Spleen (tissue), 11 donors: ENCODE data around the gene FBXW4. TPM values are rescaled to one million over a fixed set of nuclear protein-coding genes. Genes with fewer than 3 reads are reported as not detected.

ENCODE experiments used
- DNase-seq: peaks from one replicate; pipeline ENCODE4 v3.0.0-alpha.2; 2020
- H3K27ac ChIP-seq, 8 donors: fragments of 200-600 bp; sonication (generic) in 7 of 8; 1 replicate in 4 of 8; 2 replicates in 4 of 8; pipeline versions ENCODE4 v1.5.0 to v1.8.0; 2016 to 2021; ENCODE audit warnings: inconsistent platforms in 4 of 8, mild to moderate bottlenecking in 4 of 8, moderate library complexity in 1 of 8
- H3K27me3 ChIP-seq, 7 donors: fragments of 200-600 bp; sonication (generic) in 6 of 7; replicated peaks in 1 of 7; 1 replicate in 4 of 7; 2 replicates in 3 of 7; pipeline versions ENCODE4 v1.5.0 to v1.8.0; 2016 to 2021; ENCODE audit warnings: inconsistent platforms in 3 of 7, mild to moderate bottlenecking in 1 of 7
- H3K36me3 ChIP-seq, 6 donors: fragments of 200-600 bp; sonication (generic) in 5 of 6; 1 replicate in 4 of 6; 2 replicates in 2 of 6; pipeline versions ENCODE4 v1.5.0 to v1.8.0; 2016 to 2021; ENCODE audit warnings: inconsistent platforms in 2 of 6
- H3K4me1 ChIP-seq, 6 donors: fragments of 200-600 bp; sonication (generic) in 5 of 6; 1 replicate in 3 of 6; 2 replicates in 3 of 6; pipeline versions ENCODE4 v1.5.0 to v1.8.0; 2016 to 2021; ENCODE audit warnings: inconsistent platforms in 3 of 6
- H3K4me3 ChIP-seq, 8 donors: fragments of 200-600 bp; sonication (generic) in 7 of 8; 1 replicate in 4 of 8; 2 replicates in 4 of 8; pipeline versions ENCODE4 v1.5.0 to v1.8.0; 2016 to 2021; ENCODE audit warnings: inconsistent platforms in 4 of 8, mild to moderate bottlenecking in 4 of 8, moderate library complexity in 2 of 8
- H3K9me3 ChIP-seq, 8 donors: fragments of 200-600 bp; sonication (generic) in 7 of 8; 1 replicate in 4 of 8; 2 replicates in 4 of 8; pipeline versions ENCODE4 v1.5.0 to v1.8.0; 2016 to 2021; ENCODE audit warnings: inconsistent platforms in 4 of 8
- CTCF ChIP-seq, 11 experiments: fragments of 200-600 bp in 7 of 11; fragments of 450-650 bp in 4 of 11; sonication (generic) in 4 of 11; IDR thresholded peaks in 8 of 11; conservative IDR thresholded peaks in 3 of 11; 1 replicate in 7 of 11; 2 replicates in 4 of 11; pipeline versions ENCODE4 v1.4.0 to v1.8.0; 2016 to 2021; ENCODE audit warnings: antibody characterized with exemption in 11 of 11, inconsistent platforms in 4 of 11, mild to moderate bottlenecking in 1 of 11
- POLR2A ChIP-seq, 3 donors: fragments of 450-650 bp; IDR thresholded peaks; one replicate each; pipeline ENCODE4 v1.5.1; 2017; ENCODE audit warnings: antibody characterized with exemption in 3 of 3, mild to moderate bottlenecking in 1 of 3
- POLR2AphosphoS5 ChIP-seq, 3 donors: sonication (generic); formaldehyde crosslinking; IDR thresholded peaks; one replicate each; pipeline ENCODE4 v1.5.1; 2017; ENCODE audit warnings: antibody characterized with exemption in 3 of 3
- WGBS, 5 donors: extraction: QIAGEN DNeasy Blood & Tissue Kit in 3 of 5; methylation state at CpG; one replicate each; pipeline versions ENCODE4 v1.1.5 to v1.1.7; 2013 to 2018; 5-methylcytosine and 5-hydroxymethylcytosine counted together
- intact Hi-C: fragments of 100-400 bp; cut with DNase I; formaldehyde crosslinking; loops from one replicate; pipeline ENCODE4 v1.15.0; 2023; ENCODE audit warnings: low total_unique reads
- polyA plus RNA-seq, 3 donors: library from polyadenylated mRNA; stranded (reverse); fragments of 200-250 nt; gene quantifications; one replicate each; pipeline ENCODE4 v1.2.1, GENCODE V29; 2013
- total RNA-seq, 7 donors: library from RNA; depleted of rRNA in 3 of 7; stranded (reverse); fragments of >200 nt in 3 of 7; fragmentation: NEBNext Ultra II Directional in 4 of 7; extraction: Animal tissue kit (Norgen Biotek cat#: 25700) in 4 of 7; gene quantifications; one replicate each; pipeline versions ENCODE4 v1.1.0 to v1.2.1, GENCODE V29; 2016 to 2021
- donor health status: healthy with polysubstance abuse.
- donor health status: DM: no; HTN: no; CAD: no; lungs with moderate emphysema.
- donor health status: DM: no; HTN: no; CAD: no.
- donor health status: Bipolar disorder and iron deficiency.
- donor health status: healthy.
- donor health status: DM: no; HTN: no; CAD: no.
- donor health status: DM: yes; HTN: yes; CAD: no.

The FBXW4 gene
- total and polyA plus RNA-seq, 10 donors: 24.1 to 78.1 (median 54.8) TPM

DNA sequence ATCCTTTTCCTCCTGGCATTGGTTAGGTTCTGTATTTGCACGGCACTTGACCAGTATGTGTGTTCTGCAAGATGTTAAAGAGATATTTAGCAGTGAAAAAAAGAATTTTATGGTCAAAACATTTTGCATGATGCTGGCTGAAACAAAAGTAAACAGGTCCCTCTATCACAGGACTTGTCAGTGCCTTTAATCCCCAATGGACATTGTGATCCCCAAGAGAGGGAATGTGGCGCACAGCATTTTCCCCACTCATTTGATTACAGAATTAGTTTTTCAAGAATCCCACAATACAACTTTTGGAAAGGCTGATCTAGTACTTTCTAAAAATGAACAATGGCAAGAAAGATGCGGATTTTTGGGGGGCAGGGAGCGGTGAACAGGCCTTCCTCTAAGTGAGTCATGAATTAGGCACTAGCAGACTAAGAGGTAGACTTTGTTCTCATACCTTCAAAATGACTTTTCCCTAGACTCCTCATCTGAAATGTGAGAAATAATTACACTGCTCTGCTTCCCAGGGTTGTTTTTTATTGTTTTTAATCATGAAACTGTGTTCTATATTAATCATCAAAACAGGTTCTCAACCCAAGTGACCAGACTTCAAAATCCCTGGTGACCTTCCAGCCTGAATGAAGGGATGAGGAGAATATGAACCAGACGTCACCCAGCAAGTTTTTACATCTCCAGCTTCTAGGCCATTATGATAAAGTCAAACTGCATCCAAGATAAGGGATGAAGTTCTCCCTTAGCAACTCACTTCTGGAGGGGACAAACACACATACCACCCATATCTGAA lies 8.6 kb downstream of the FBXW4 start:
- Histone ChIP-seq H3K4me1 (peaks cover 23 to 94% (median 48%) of the 10 kb centered on the region in 6 donors), H3K4me3 (no peak overlapping the region), H3K36me3 (peaks cover 0 to 25% (median 0%) of the 10 kb centered on the region in 6 donors), H3K9me3 (no peaks in the 10 kb centered on the region), H3K27me3 (no peaks in the 10 kb centered on the region), H3K27ac (no peak overlapping the region)
- DNase-seq: no peak
- 82 to 92% (median 90%) methylated on average over 5 of the region's 5 CpGs for WGBS, 5 donors
- intact Hi-C loops: no loop called here
- TF ChIP-seq POLR2A (IDR thresholded peaks at IDR 0.05) (no peak), POLR2AphosphoS5 (IDR thresholded peaks at IDR 0.05) (no peak), CTCF (IDR thresholded peaks at IDR 0.05 in 8 of 11, conservative IDR thresholded peaks at IDR 0.05 in 3 of 11) (no peak)

DNA sequence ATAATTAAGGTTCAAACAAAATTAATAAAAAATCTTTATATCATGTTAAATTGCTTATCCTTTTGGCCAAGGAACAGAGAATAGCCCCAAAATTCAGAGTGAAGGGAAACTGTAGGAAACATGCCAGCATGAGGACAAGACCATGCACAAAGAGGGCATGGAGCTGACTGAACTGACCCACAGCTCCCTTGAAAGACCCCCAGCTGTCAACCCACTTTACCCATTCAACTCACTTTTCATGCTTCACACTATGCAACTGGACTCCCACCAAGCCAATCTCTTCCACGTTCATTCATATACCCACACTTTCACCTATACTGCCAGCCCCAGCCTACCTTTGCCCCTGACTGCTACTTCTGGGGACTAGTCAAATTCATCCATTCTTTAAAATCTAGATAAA lies 10.2 kb downstream of the FBXW4 start:
- no peak overlapping the region for H3K27ac ChIP-seq
- TF ChIP-seq POLR2A (IDR thresholded peaks at IDR 0.05): no peak
- no peak for TF ChIP-seq CTCF (IDR thresholded peaks at IDR 0.05 in 8 of 11, conservative IDR thresholded peaks at IDR 0.05 in 3 of 11)
- no peak for TF ChIP-seq POLR2AphosphoS5 (IDR thresholded peaks at IDR 0.05)
- intact Hi-C loops: no loop called here
- no peak overlapping the region for H3K4me3 ChIP-seq
- no peaks in the 10 kb centered on the region for H3K27me3 ChIP-seq
- 91 to 100% (median 96%) methylated on average over 1 of the region's 1 CpG for WGBS, 5 donors
- DNase-seq: no peak
- peaks cover 0 to 25% (median 0%) of the 10 kb centered on the region in 6 donors for H3K36me3 ChIP-seq
- peaks cover 18 to 78% (median 36%) of the 10 kb centered on the region in 6 donors for H3K4me1 ChIP-seq
- no peaks in the 10 kb centered on the region for H3K9me3 ChIP-seq

- Histone ChIP-seq H3K4me3 (no peak overlapping the region), H3K36me3 (peaks cover 0 to 19% (median 0%) of the 10 kb centered on the region in 6 donors), H3K4me1 (peaks cover 17 to 65% (median 32%) of the 10 kb centered on the region in 6 donors), H3K27ac (peak overlapping the region in 4 of 8 donors; percentile 6 to 56 (median 39)), H3K27me3 (no peaks in the 10 kb centered on the region), H3K9me3 (no peaks in the 10 kb centered on the region)
- intact Hi-C loops: no loop called here
- no peak for DNase-seq
- TF ChIP-seq POLR2A (IDR thresholded peaks at IDR 0.05) (no peak), CTCF (IDR thresholded peaks at IDR 0.05 in 8 of 11, conservative IDR thresholded peaks at IDR 0.05 in 3 of 11) (no peak)
- 91 to 100% (median 93%) methylated on average over 3 of the region's 3 CpGs for WGBS, 5 donors
Observed at GRCh38 chr10:101683276-101683675, 11.7 kb downstream of the FBXW4 start.

DNA sequence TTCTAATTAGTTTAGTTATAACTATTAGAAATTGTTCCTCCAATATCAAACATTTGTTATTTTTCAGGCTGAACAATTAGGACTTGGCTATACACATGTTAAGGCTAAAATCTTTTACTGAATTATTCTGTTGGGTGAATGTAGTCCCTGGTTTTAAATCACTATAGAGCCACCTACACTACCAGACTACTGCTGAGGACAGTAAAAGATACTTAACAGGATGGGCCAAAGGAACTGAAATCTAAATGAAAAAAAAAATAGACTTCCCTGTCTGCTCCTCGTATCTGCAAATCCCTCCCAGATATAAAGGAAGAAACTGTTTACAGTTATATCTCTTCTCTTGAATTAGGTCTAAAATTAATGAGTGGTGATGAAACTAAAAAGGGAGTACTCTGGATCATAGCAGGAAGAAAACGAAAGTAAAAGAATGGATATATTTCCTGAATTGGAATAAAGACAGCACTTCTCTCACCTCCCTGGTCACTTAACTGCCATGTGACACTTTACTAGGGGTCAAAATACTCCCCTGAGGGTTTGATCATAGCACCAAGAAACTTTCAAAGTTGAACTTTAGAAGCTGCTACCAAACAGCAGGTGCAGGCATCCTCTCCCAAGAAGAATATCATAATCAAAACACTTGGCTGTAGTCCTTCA lies 12.7 kb downstream of the FBXW4 start:
- peaks cover 0 to 13% (median 3%) of the 10 kb centered on the region in 6 donors for H3K36me3 ChIP-seq
- H3K27ac ChIP-seq: peak overlapping the region in 7 of 8 donors; percentile 13 to 56 (median 31)
- TF ChIP-seq POLR2AphosphoS5 (IDR thresholded peaks at IDR 0.05): no peak
- TF ChIP-seq CTCF (IDR thresholded peaks at IDR 0.05 in 8 of 11, conservative IDR thresholded peaks at IDR 0.05 in 3 of 11): no peak
- no peak for TF ChIP-seq POLR2A (IDR thresholded peaks at IDR 0.05)
- no peak overlapping the region for H3K4me3 ChIP-seq
- no peaks in the 10 kb centered on the region for H3K27me3 ChIP-seq
- intact Hi-C loops: no loop called here
- 13 to 21% (median 13%) methylated on average over 2 of the region's 2 CpGs for WGBS, 5 donors
- no peaks in the 10 kb centered on the region for H3K9me3 ChIP-seq
- no peak for DNase-seq
- peaks cover 17 to 55% (median 29%) of the 10 kb centered on the region in 6 donors for H3K4me1 ChIP-seq
